NB4 (cell line): ENCODE measurements around the gene MDC1.
"Not testable (repeated sequence)": the region's sequence is repeated elsewhere in the genome, so short reads cannot be mapped to it uniquely, and the experiment has no call there.

ENCODE experiments used
- DNase-seq: peaks from one replicate; pipeline ENCODE4 v3.0.0; 2010; ENCODE audit warnings: low read depth
- H3K4me3 ChIP-seq: one replicate; pipeline ENCODE4 v1.5.1; 2011; ENCODE audit warnings: mild to moderate bottlenecking, low read depth, low read length, moderate library complexity
- MYC ChIP-seq: IDR thresholded peaks from 2 replicates; pipeline ENCODE4 v1.6.1; 2011; ENCODE audit warnings: low read depth, low read length
- POLR2A ChIP-seq: IDR thresholded peaks from 2 replicates; pipeline ENCODE4 v1.6.1; 2011; ENCODE audit warnings: mild to moderate bottlenecking; ENCODE audit not compliant: insufficient read length; ENCODE audit errors: extremely low read depth
- TF ChIP-seq, protein P1 (sequence below): IDR thresholded peaks from 2 replicates; pipeline ENCODE4 v1.6.1; 2011; ENCODE audit warnings: low read depth, low read length
- TF ChIP-seq, protein P2 (sequence below): IDR thresholded peaks from one replicate; pipeline ENCODE4 v1.5.1; 2012; ENCODE audit warnings: low read depth, low read length

Gene MDC1

DNA sequence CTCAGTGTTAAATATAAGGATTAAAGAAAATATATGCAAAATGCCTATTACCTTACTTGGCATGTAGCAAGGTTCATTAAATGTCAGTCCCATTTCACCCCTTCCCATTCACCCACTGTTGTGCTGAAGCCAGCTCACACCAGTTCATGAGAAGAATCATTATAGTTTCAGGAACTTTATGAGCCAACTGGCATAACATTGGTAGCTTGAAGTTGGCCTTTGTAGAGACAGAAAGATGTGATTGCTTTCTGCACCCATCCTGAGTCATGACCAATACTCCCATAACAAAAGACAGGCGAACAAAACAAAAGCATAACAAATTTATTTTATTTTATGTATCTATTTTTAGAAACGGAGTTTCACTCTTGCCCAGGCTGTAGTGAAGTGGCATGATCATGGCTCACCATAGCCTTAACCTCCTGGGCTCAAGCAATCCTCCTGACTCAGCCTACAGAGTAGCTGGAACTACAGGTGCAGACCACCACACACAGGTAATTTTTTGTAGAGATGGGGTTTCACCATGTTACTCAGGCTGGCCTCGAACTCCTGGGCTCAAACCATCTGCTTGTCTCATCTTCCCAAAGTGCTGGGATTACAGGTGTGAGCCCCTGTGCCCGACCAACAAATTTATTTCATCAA is 44.8 kb upstream of the MDC1 start:
- no peak overlapping the region for H3K4me3 ChIP-seq
- TF ChIP-seq MYC, result no peak
- TF ChIP-seq, protein P1, sequence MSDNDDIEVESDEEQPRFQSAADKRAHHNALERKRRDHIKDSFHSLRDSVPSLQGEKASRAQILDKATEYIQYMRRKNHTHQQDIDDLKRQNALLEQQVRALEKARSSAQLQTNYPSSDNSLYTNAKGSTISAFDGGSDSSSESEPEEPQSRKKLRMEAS, result no peak
- TF ChIP-seq POLR2A, result no peak
- TF ChIP-seq, protein P2, sequence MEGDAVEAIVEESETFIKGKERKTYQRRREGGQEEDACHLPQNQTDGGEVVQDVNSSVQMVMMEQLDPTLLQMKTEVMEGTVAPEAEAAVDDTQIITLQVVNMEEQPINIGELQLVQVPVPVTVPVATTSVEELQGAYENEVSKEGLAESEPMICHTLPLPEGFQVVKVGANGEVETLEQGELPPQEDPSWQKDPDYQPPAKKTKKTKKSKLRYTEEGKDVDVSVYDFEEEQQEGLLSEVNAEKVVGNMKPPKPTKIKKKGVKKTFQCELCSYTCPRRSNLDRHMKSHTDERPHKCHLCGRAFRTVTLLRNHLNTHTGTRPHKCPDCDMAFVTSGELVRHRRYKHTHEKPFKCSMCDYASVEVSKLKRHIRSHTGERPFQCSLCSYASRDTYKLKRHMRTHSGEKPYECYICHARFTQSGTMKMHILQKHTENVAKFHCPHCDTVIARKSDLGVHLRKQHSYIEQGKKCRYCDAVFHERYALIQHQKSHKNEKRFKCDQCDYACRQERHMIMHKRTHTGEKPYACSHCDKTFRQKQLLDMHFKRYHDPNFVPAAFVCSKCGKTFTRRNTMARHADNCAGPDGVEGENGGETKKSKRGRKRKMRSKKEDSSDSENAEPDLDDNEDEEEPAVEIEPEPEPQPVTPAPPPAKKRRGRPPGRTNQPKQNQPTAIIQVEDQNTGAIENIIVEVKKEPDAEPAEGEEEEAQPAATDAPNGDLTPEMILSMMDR, result no peak
- no peak for DNase-seq

DNA sequence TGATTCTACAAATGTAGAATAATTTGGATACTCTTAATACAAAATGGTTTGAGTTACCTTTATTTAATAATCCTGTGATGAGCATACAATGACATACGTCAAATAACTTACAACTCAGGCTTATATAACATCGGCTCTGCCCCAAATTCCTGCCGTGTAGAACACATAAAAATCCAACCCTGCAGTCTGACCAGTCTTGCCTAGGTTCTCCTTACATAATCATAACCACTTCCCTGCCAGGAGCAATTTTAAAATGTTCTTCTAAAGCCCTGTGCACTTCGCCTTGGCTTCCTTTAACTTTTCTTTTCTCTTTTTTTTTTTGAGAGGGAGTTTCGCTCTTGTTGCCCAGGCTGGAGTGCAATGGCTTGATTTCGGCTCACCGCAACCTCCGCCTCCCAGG is 43.5 kb upstream of the MDC1 start:
- no peak overlapping the region for H3K4me3 ChIP-seq
- TF ChIP-seq, protein P2, result no peak
- DNase-seq, result no peak

DNA sequence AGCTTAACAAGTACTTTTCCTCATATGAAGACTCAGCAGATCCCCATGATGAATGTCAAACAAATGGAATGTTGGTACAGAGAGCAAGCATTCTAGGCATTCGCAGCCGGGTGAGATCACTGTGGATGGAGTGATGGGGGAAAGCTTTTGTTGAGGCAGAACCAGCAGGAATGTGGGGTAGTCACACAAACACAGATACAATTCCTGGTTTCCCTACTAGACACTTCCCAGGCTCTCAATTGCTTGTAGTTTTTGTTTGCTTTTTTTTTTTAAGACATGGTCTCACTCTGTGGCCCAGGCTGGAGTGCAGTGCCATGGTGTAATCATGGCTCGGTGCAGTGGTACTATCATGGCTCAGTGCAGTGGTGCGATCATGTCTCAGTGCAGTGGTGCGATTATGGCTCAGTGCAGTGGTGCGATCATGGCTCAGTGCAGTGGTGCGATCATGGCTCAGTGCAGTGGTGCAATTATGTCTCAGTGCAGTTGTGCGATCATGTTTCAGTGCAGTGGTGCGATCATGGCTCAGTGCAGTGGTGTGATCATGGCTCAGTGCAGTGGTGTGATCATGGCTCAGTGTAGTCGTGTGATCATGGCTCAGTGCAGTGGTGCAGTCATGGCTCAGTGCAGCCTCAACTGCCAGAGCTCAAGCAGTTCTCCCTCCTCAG is 42.6 kb upstream of the MDC1 start:
- TF ChIP-seq, protein P2, result no peak
- TF ChIP-seq, protein P1, result no peak
- DNase-seq, result no peak
- no peak overlapping the region for H3K4me3 ChIP-seq

DNA sequence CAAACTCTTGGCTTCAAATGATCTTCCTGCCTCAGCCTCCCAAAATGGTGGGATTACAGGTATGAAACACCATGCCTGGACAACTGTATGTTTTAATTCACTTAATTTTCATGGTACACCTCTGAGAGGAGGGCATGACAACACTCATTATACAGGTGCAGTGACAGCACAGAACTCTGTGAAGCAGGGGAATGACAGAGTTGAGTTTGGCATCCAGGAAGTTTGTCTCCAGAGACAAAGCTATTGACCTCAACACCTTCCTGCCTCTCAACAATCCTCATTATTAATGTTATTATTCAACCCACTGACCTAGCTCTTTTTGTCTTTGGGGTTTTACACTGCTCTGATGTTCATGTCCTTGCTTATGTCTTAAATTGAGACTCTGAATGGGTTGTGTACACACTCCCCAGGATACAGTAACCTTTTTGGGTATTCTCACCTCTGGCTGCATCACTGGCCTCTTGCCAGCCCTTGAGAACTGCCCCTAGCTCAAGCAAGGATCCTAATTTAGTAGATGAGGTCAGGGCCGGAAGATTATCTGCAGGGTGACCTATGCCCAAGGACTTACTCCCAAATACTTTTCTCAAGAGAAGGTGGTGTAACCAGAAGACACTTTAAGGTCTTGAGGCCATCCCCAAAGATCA is 40.3 kb upstream of the MDC1 start:
- no peak overlapping the region for H3K4me3 ChIP-seq
- TF ChIP-seq MYC, result no peak
- TF ChIP-seq, protein P2, result no peak
- TF ChIP-seq, protein P1, result no peak
- no peak for TF ChIP-seq POLR2A
- no peak for DNase-seq

DNA sequence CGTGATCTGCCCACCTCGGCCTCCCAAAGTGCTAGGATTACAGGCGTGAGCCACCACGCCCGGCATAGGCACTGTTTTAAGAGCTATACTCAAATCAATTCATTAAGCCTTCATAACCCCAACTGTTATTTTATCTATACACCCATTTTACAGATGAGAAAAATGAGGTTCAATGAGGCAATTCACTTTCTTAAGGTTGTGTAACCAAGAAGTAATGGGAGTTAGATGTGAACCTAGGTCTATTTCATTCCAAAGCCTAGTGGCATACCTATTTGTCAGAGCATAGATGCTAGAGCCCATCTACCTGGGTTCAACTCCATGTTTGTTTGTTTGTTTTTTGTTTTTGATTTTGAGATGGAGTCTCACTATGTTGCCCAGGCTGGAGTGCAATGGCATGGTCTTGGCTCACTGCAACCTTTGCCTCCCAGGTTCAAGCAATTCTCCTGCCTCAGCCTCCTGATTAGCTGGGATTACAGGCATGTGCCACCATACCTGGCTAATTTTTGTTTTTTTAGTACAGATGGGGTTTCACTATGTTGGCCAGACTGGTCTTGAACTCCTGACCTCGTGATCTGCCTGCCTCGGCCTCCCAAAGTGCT is 39.4 kb upstream of the MDC1 start:
- H3K4me3 ChIP-seq, DNase-seq: not testable (repeated sequence)

DNA sequence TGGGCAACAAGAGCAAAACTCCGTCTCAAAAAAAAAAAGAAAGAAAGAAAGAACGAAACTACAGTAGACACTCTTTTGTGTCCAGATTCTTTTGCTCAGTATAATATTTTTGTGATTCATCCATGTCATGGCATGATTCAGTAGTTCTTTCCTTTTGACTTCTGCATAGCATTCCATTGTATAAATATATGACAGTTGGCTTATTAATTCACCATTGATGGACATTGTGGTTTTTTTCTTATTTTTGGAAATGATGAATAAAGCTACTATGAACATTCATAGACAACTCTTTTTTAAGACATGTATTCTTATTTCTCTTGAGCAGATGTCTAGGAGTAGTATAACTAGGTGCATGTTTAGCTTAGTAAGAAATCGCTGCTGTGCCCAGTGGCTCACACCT is 37.5 kb upstream of the MDC1 start:
- no peak overlapping the region for H3K4me3 ChIP-seq
- DNase-seq, result no peak
- TF ChIP-seq MYC (no peak), POLR2A (no peak)
- TF ChIP-seq, protein P2, result no peak
- TF ChIP-seq, protein P1, result no peak
